Cerebellar cortex (tissue), 1 donor: ENCODE data around the gene PLEKHG3.
"Not testable (repeated sequence)": the region's sequence is repeated elsewhere in the genome, so short reads cannot be mapped to it uniquely, and the experiment has no call there.

ENCODE experiments used
- DNase-seq: peaks from one replicate; pipeline ENCODE4 v3.0.0-alpha.2; 2015; ENCODE audit warnings: low spot score

Gene PLEKHG3

DNA sequence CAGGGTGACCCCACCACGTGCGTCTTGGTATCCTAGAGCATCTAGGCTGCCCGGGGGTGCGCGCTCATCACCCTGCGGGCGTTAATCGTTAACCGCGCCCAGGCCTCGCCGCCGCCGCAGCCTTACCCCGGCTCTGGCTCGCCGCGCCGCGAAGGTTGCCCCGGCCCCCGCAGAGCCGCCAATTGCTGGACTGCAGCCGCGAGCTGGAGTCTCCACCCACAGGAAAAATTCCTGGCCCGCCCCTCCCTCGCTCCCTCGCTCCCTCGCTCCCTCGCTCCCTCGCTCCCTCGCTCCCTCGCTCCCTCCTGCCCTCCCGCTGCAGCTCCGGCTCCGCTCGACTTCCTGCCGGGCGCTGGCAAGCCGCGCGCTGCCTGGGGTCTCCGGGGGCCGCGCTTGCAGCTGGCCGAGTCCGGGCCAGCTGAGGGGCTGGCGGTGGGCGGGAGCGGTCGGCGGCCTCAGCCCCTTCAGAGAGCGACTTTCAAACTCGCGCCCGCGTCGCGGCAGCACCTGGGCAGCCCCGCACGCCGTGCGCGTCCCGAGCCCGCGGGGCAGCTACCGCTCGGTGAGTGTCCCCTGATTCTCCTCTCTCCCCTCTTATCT is at the start of gene PLEKHG3:
TSS of gene PLEKHG3 (plus strand) at position 282 of the 600 bp plus-strand sequence. CDS start 23,208 bp downstream, outside the sequence.
- DNase-seq, result peak; percentile 53

DNA sequence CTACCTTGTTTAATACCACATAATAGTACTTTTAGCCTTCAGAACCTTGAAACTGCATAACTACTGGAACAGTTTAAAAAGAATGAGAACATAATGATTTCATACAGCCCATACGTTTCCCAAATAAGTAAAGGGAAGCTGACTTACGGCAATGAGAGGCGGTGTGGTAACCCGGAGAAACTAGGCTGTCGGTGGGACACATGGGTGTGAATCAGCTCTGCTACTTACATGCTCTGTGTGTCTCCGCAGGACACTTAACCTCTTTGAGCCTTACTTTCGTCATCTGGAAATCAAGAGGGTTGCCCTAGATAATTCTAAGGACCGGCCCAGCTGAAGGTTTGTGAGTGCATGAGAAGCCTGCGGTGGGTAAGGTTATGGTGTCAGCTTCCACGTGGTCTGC is 49.3 kb upstream of the PLEKHG3 start:
- DNase-seq, result no peak

DNA sequence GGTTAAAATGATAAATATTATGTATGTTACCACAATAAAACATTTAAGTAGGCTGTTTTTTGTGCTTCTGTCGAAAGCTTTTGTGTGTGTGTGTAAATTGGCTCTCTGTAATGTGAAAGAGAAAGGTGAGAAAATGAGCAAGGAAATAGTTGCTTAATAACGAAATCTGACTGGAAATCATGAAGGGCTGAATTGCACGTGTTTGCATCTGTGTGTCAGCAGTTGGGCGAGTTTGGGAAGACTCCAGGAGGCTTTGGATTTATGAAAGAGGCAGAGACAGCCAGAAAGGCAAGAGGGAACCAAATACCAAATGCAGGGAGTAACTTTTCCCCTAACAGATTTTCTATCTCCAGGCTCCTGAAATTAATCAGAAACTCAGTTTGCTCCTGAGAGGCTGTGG is 47.2 kb upstream of the PLEKHG3 start:
- no peak for DNase-seq

DNA sequence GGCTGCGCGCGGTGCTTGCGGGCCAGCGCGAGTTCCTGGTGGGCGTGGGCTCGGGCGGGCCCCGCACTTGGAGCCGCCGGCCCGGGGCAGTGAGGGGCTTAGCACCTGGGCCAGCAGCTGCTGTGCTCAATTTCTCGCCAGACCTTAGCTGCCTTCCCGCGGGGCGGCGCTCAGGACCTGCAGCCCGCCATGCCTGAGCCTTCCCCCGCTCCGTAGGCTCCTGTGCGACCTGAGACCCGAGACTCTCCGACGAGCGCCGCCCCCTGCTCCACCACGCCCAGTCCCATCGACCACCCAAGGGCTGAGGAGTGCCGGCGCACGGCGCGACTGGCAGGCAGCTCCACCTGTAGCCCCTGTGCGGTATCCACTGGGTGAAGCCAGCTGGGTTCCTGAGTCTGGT is 46.0 kb upstream of the PLEKHG3 start:
- DNase-seq, result no peak

DNA sequence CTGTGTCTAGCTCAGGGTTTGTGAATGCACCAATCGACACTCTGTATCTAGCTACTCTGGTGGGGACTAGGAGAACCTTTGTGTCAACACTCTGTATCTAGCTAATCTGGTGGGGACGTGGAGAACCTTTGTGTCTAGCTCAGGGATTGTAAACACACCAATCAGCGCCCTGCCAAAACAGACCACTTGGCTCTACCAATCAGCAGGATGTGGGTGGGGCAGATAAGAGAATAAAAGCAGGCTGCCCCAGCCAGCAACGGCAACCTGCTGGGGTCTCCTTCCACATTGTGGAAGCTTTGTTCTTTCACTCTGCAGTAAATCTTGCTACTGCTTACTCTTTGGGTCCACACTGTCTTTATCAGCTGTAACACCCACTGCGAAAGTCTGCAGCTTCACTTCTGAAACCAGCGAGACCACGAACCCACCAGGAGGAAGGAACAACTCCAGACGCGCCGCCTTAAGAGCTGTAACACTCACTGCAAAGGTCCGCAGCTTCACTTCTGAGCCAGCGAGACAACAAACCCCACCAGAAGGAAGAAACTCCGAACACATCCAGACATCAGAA is 45.4 kb upstream of the PLEKHG3 start:
- DNase-seq, result not testable (repeated sequence)

DNA sequence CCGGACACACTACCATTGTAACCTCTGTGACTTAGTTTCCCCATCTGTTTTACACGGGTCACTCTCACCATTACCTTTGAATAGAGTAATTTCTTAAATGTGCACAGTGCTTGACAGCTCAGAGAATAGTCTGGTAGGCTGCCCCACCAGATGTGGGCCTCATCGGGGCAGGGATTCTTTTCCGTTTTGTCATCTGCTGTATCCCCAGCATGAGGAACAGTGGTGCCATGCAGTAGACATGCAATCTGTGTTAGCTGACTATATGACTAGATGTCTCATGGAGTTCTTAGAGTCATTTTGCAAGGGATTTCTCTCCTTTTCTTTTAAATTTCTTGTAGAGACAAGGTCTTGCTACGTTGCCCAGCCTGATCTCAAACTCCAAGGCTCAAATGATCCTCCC is 44.9 kb upstream of the PLEKHG3 start:
- DNase-seq, result no peak

DNA sequence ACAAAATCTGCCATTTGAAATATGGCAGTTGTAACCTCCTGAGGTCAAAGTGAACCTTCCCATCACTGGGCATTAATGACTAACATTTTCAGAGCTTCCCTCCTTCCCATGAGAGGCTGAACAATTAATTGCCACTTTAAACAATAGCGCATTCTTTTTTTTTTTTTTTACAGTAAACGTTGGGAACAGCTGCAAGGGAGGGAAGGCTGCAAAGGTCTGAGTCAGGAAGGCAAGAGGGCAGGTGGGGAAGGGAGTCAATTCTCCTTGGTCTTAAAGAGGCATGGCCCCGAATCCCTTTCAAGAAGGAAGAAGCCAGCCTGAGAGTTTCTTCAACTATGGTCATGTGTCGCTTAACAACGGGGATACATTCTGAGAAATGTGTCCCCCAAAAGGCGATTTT is 41.0 kb upstream of the PLEKHG3 start:
- no peak for DNase-seq

DNA sequence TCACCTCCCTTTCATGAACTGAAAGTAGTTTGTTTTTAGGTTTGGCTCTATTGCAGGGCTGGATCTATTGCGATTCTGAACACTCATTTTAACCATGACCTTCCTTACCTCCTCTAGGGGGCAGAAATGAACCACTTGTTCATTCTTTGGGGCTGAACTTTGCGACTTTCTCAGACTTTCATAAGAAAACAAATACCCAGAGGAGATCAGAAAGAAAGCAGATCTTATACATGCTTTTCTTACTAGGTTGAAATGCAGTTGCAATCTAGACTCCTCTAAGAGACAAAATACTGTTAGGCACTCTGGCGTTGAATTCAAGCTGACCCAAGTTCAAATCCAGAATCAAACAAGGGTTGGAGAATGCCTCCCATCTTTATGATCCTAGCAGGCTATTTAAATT is 32.6 kb upstream of the PLEKHG3 start:
- DNase-seq, result peak; percentile 77

DNA sequence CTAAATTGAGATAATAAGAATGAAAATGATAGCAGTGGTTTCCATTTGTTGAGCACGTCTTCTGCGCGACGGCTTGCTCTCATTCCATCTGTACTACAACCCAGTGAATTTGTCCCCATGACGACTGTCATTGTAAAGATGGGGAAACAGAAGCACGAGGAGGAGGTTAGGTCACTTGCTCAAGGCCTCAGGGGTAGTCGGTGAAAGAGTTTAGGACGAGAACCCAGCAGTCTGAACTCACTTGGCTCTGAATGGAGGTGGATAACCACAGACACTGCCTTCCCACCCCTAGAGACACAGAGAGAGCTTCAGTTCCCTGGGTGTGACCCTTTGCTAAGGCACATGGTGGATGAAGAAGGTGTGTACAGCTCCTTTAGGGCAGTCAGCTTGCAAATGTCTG is 30.9 kb upstream of the PLEKHG3 start:
- DNase-seq, result no peak

DNA sequence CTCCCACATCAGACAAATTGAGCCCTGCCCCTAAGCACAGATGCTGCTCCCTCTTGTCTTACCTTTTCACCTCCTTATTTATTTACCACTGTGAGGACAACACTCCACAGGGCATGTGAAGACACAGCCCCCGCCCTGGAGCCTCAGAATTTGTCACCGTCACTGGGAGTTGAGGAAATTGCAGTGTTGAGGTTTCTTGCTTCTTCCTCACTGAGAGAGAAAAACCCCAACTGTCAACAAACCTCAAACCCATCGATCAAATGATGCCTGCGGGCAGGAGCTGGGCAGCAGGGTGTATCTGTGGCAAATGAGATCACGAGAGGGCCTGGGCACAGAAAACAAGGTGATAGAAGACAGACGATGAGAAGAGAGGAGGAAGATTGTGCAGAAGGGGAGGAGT is 30.5 kb upstream of the PLEKHG3 start:
- DNase-seq, result no peak

DNA sequence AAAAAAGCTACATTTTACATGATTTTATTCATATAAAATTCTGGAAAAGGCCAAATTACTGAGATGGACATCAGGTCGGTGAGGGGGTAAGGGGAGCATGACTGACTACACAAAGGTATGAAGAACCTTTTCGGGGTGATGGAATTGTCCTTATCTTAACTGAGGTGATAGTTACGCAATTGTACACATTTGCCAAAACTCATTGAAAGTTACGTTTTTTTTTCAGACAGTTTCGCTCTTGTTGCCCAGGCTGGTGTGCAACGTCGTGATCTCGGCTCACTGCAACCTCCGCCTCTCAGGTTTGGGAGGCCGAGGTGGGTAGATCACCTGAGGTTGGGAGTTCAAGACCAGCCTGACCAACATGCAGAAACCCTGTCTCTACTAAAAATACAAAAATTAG is 29.4 kb upstream of the PLEKHG3 start:
- no peak for DNase-seq

DNA sequence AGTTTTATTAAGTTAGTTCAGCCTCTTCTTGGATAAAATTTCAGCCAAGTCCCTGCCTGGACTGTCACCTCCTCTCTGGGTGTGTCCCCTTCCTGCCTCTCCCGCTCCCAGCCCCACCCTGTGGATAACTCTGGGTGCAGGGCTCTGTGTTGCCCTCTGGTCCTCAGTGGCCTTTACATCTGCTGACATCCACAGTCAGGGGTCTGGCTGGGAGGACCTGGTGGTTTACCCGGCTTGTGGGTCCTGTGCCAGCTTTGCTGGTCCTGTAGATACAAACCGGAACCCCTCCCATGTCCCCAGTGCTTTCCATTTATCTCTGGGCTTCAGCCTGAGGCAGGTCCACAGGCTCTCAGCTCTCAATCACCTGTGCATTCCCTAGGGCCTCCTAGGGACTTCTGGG is 28.9 kb upstream of the PLEKHG3 start:
- DNase-seq, result no peak

DNA sequence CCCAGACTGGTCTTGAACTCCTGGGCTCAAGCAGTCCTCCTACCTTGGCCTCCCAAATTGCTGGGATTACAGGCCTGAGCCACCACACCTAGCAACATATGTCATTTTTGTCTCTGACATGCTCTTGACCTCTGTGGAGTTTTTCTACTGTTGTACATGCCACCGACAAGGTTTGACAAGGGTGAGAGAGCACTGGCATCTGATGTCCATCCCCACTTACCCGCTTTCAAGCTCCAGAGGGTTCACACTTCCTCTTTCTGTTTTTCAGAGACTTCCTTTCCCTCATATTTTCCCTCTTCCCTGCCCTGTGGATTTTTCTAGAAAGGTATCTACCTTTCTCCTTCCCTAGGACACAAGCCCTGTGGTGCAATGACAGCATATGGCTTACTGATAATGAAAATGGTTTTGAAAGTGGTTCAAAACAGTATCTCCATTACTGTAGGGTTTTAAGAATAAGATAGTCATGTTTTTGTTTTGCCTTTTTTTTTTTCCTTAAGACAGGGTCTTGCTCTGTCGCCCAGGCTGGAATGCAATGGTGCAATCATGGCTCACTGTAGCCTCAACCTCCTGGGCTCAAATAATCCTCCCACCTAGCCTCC is 27.7 kb upstream of the PLEKHG3 start:
- no peak for DNase-seq

DNA sequence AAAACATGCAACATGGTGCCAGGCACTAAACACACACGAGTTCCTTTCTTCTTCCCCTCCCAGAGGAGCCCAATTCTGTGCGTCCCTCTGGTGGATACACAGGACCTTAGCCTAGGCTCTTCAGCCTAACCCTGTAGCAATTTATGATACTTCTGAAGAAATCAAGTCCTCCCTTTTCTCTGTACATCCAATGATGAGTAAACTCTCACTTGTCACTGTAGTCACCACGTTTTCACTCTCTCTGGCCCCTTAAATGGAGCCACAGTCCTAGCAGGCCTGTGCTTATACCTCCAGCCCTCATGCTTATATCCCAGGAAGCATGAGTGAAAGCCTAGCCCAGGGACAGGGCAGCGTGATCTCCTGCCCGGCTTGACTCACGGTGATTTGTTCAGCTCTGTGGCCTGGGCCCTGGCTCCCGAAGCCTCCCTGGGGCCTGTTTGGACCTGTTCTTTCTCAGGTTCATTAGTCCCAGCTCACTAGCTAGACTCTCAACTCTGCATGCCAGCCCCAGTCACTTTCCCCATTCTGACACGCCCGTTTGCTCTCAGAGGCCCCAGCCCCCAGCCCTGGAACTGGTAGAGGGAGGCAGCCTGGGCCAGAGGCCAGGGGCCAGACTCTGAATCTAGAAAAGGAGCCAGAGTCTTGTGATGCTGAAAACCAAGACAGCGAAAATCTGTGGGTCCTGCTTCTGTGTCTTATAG is 24.1 kb upstream of the PLEKHG3 start:
- no peak for DNase-seq

DNA sequence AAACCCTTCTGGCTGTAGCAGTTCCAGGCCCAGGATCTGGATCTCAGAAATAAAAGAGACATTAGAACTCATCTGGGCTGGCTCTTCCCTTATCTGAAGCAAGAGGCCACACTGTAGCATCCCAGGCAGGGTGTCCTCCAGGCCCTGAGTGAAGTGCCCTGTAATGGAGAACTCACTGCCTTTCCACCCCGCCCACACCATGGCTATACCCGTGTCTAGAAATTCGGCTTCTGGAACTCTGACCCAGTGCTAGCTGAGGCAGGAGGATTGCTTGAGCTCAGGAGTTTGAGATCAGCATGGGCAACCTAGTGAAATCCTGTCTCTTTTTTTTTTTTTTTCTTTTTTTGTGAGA is 23.5 kb upstream of the PLEKHG3 start:
- DNase-seq, result no peak

DNA sequence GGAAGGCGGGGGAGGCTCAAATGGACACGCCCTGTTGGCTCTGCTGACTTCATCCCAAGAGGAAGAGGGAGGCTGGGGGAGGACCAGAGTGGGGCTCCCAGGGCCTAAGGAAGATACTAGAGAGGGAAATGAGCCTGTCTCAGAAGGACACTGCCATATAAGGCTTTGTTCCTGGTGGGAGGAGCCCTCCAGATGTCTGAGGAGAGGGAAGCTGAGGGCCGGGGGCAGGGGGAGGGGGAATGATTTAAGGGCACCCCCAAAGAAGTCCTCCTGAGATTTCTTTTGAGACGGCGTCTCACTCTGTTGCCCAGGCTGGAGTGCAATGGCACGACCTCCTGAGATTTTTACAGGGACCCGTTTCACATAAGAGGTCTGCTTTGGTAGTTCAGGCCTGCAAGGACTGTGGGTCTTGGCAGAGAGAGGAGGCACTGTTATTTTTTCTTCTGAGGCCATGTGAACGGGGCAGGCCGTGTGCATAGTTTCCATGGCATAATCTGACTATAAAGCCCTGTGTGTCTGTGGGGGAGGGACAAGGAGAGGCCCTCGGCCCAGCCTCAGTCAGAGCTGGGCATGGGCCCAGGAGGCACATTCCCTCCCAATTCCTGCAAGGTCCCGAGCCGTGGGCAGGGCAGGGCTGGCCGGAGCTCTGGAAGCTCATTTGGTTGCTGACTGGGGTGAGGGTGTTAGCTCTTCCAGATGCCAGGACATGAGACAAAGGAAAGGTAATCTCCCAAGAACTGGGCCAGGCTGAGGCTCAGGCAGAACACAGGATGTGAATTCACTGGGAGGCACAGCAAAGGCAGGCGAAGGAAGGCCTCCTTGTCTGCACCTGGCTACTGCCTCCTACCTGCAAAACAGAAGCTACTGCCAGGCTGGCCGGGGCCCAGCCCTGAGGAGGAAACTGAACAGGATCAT is 22.2 kb upstream of the PLEKHG3 start:
- DNase-seq, result peak; percentile 50

DNA sequence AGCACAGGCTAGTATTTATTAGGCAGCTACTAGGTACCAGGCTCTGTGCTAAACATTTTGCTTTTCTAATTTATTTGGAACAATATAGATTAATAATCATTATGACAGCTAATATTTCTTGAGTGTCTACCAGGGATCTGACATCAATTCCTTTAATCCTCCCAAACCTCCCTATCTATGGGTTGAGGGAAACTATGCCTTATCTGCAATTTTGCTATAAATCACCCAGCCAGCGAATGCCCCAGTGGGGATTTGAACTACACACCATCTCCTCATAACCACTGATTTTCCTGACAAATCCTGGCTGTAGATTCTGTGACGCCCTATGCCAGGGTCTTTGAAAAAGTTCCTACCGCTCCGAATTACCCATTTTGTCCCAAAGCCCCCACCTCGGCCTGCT is 21.4 kb upstream of the PLEKHG3 start:
- DNase-seq, result no peak

DNA sequence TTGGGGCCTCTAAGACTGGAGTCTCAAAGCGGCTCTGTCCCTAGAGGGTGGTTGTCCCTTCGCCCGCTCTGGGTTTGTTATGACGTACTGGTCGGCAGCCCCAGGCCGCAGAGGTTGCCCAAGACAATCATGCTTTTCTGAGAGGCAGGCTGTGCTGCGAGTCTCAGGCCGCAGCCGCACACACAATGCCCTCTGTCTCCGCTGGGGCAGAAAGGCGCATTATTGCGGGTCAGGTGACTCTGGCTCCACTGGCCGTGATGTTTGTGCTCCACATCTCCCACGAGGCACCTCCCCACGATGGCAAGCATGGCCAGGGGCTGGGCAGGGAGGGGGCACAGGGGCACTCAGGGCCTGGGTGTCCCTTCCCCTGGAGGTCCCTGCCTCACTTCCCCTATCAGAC is 21.0 kb upstream of the PLEKHG3 start:
- DNase-seq, result no peak

DNA sequence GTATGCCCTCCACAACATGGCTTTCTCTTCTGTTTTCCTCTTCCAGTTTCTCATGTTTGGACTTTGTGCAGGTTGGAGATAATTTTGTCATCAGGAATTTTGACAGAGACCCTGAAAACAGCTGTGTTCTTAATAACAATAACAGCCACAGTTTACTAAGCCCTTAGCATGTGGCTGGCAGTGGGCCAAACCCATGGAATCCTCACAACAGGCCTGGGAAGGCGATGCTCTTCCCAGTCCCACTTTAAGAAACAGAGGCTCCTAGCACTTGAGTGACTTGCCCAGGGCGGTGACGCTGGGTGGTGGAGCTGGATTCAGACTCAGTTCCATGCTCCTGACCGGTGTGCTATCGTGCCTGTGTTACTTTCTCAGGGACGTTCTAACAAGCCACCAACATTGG is 20.1 kb upstream of the PLEKHG3 start:
- DNase-seq, result no peak

DNA sequence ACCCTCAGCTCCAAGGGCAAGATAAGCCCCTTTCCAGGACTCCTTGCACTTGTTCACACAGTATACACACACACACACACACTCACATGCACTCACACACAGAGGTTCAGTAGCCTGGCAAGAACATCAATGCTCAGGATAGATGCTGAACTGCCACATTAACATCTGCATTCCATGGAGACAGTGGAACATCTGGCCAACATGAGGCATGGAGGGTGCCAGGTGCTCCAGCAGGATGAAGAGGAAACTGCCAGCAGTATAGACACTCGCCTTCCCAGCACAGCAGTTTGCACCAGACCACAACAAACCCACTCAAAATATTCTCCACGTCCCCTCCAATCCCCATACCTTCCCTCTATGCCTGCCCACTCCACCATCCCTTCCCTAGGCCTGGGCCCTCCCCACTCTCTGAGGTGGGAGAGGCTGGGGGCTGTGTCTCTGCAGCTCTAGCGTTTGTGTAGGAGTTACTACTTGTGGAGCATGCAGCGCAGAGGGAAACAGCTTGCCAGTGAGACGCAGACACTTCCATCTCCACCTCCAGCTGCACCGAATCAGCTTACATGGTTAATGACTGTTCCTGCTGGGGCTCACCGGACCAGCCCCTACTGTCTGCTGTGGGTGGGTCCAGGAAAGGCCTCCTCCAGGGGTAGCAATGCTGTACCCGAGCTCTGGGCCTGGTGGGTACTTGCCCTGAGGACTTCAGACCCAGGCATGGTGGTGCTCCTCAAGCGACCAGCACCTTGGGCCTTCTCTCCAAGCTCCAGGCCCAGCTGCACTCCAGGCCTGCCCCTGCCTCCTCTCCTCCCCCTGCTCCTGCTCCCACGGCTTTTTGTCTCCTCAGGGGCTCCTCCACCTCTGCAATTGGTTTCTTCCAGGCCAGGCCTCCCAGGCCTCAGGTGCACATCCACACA is 18.6 kb upstream of the PLEKHG3 start:
- no peak for DNase-seq

DNA sequence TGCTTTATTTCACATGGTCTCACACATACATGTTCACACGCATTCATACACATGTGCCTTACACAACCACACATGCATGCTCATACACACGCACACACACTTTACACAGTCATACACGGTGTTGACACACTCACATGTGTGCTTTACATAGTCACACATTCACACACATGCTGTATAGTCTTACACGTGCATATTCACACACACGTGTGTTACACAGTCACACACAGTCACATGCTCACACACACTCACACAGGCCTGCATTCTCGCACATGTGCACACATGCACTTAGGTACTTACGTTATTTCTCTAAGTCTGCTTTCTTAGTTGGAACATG is 18.0 kb upstream of the PLEKHG3 start:
- DNase-seq, result no peak
